Dermis blood vessel endothelial cell (primary cell): Measurements from ENCODE around the gene B4GALNT4. TPM values are rescaled to one million over a fixed set of nuclear protein-coding genes. Genes with fewer than 3 reads are reported as not detected.
"Not testable (repeated sequence)": the region's sequence is repeated elsewhere in the genome, so short reads cannot be mapped to it uniquely, and the experiment has no call there.

ENCODE experiments used
- DNase-seq: peaks from one replicate; pipeline ENCODE4 v3.0.0; 2010
- total RNA-seq: library from RNA; depleted of rRNA; stranded (reverse); fragments of >200 nt; gene quantifications from 2 replicates; pipeline ENCODE4 v1.2.3, GENCODE V29; 2014

The B4GALNT4 gene
- total RNA-seq, 1 donor from 2014 or later, result 5.6 TPM

DNA sequence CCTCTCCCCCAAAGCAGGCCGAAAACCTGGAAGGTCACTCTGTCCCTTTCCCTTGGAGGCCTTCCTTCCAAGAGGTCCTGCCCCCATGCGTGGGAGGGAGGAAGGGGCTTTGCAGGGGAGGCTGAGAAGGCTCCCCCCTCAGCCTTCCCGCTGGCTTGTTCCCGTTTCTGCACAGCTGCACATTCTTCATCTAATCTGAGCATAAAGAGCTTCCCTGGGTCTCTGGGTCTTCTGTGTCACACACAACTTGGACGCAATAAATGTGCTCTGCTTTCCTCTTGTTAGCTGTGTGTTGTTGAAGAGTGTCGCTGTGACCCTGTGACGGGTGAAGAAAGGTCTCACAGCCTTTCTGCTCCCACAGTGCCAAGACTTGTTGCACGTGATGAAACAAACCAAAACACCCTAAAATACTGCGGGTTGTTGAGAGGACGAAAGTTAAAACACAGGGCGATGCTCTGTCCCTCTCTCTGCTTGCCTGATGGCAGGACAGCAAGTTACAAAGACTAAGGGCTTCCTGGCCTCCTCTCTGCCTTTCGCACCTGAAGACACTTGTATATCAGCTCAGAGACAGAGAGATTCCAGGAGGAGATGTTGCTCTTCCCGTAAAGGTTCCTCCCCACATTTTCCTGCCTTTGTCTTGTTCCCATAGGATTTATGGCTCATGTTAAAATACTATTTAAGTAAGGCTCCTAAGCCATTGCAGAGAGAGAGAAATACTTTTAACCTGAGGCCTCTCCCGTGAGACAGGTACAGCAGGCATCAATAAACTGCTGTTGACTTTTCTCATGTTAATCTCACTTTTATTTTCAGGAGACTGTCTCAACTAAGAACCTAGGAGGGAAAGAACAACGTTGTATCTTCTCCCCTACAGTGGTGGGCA is 33.3 kb upstream of the B4GALNT4 start:
- DNase-seq, result peak; percentile 32

DNA sequence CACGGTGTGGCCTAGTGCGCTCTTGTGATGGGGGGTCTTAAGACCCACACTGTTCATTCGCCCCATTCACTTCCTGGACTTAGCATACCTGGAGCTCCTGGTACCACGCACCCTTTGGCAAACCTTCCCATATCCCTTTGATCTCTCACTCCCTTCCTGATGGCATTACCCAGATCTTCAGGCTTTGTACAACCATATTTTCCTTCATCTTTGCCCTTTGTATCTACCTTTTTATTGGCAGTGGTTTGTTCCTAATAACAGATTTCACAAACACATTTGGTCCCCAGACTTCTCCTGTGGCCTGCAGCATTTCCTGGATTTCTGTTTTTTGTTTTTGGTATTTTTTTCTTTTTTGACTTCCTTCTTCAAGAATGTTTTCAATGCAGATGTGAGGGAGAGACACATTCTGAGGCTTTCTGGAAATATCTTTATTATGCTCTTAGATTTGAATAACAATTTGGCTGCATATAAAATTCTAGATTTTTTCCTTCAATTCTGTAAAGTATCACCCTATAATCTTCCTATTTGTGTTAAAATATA is 32.6 kb upstream of the B4GALNT4 start:
- no peak for DNase-seq

DNA sequence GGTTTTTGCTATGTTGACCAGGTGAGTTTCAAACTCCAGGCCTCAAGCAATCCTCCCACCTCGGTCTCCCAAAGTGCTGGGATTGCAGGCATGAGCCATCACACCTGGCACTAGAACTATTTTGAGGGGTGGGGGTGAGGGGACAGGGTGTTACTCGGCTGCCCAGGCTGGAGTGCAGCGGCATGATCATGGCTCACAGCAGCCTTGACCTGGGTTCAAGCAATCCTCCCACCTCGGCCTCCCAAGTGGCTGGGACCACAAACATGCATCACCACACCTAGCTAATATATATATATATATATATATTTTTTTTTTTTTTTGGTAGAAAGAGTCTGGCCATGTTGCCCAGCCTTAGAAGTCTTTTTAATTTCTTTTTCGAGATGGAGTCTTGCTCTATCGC is 31.6 kb upstream of the B4GALNT4 start:
- DNase-seq, result no peak

DNA sequence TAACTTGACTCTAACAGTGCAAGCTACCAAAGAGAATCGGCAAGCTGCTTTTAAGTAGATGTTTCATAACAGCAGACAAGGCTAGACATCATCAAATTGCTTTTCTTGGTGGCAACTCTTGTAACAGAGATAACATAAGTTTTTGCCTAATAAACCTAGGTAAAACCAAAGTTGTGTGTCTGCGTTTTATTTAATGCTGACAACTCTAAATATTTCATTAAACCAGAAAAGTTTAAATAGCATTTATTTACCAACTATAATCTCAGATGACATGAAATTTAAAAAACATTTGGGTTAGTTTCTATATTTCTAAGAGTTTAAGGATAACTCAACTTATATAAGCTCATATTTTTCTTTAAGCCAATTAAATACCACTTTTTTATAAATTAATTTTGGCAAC is 29.3 kb upstream of the B4GALNT4 start:
- DNase-seq, result no peak

DNA sequence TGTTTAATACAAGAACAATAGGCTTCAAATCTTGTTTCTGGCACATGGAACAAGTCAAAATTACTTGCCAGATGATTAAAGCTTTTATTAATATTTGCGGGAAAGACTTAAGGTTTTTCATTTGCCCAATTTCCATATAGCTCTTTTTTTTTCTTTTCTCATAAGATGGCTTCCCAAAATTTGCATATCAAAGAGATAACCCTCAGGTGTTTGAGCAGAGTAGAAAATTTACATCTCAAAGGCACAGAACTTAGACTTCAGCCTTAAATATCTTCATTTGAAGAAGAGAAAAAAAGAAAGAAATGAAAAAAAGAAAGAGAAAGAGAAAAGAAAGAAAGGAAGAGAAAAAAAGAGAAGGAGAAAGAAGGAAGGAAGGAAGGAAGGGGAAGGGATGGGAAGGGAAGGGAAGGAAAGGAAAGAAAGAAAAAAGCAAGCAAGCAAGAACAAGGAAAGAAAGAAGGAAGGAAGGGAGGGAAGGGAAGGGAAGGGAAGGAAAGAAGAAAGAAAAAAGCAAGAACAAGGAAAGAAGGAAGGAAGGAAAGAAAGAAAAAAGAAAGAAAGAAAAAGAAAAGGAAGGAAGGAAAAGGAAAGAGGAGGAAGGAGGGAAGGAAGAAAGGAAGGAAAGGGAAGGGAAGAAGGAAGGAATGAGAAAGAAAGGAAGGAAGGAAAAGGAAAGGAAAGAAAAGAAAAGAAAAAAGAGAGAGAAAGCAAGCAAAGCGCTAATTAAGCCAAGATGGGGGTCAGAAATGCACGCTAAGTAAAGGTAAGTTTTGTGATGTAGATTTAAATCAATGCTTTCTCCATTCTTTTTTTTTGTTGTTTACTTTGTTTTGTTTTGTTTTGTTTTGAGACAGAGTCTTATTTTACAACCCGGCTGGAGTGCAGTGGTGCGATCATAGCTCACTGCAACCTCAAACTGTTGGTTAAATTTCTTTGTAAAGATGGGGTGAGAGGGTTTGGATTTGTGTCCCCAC is 28.5 kb upstream of the B4GALNT4 start:
- no peak for DNase-seq

DNA sequence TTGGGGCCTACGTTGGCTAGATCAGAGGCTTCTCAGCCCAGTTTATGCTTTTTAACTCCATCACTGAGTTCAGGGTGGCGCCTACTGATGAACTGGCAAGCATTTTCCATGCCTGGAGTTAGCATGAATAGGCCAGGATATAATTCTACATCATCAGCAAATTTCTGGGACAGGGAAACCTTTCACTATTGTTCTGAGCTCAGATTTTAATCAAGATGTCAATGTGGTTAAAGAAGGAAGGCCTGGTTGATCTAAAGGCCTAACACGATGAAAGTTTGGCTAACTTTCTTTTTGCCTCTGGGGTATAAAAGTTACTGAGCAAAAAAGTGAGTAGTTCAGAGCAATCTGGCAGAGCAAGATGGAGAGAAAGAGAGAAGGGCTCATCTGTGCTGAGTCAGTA is 27.0 kb upstream of the B4GALNT4 start:
- no peak for DNase-seq

DNA sequence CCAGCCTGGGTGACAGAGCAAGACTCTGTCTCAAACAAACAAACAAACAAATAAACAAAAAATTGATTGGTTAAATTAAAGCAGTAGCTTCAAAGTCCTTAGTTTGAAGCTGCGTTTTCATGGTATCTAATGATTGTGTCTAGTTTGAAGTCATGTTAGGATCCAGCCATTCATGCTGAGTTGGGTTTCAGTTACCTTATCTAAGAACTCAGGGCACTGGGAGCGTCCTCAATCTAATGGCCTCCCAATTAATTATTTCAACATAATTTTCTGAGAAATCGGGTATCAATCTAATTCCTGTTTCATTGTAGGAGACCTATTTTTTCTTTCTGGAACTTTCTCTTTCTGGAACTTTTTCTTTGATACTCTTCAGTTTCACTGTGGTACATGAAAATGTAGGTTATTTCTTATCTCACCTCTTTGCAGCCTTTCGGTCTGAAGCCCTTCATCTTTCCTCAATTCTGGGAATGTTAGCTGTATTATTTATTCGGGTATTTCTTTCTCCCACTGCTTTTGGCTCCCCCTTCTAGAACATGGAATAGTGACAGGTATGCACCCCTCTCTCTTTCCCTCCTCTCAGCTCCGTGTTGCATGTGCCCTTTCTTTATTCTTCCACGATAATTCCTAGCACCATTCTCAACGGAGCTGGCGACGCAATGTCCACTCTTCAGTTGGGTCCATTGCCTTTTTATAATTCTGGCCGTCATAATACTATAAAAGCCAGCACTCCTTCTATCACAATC is 24.3 kb upstream of the B4GALNT4 start:
- no peak for DNase-seq

DNA sequence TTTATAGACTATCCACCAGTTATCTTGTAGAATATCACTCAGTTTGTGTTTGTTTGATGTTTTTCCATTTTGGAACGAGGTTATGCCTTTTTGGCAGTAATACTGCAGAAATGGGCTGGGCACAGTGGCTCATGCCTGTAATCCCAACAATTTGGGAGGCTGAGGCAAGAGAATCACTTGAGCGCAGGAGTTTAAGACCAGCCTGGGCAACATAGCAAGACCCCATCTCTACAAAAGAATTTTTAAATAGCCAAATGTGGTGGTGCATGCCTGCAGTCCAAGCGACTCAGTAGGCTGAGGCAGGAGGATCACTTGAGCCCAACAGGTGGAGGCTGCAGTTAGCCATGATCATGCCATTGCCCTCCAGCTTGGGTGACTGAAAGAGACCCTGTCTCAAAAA is 22.8 kb upstream of the B4GALNT4 start:
- no peak for DNase-seq

DNA sequence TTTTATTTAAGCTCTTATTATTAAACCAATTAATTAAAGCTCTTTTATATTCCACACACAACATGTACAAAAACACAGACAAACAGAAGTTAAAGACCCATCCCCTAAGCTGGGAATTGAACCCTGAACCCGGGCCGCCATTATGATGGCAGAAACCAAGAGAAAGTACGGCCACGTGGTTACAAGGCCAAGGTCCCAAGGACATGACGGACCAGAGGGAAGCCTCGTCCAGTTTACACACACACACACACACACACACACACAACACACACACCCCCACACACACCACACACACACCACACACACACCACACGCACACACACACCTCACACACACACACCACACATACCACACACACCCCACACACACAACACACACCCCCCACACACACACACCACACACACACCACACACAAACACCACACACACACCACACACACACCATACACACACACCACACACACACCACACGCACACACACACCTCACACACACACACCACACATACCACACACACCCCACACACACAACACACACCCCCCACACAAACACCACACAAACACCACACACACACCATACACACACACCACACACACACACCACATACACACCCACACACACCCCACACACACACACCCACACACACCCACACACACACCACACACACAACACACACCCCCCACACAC is 19.9 kb upstream of the B4GALNT4 start:
- DNase-seq, result not testable (repeated sequence)

DNA sequence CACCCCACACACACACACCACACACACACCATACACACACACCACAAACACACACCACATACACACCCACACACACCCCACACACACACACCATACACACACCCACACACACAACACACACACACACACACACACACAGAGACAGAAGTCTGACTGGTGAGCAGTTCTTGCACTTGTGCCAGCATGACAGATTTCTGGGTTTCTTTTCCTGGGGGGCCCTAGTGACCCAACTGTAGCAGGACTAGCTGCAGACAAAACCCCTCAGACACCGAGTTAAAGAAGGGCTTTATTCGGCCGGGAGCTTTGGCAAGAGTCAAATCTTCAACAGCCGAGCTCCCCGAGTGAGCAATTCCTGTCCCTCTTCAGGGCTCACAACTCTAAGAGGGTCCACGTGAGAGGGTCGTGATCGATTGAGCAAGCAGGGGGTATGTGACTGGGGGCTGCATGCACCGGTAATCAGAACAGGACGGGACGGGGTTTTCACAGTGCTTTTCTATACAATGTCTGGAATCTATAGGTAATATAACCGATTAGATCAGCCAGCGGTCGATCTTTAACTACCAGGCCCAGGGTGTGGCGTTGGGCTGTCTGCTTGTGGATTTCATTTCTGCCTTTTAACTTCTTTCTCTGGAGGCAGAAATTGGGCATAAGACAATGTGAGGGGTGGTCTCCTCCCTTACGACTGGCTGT is 19.1 kb upstream of the B4GALNT4 start:
- not testable (repeated sequence) for DNase-seq

DNA sequence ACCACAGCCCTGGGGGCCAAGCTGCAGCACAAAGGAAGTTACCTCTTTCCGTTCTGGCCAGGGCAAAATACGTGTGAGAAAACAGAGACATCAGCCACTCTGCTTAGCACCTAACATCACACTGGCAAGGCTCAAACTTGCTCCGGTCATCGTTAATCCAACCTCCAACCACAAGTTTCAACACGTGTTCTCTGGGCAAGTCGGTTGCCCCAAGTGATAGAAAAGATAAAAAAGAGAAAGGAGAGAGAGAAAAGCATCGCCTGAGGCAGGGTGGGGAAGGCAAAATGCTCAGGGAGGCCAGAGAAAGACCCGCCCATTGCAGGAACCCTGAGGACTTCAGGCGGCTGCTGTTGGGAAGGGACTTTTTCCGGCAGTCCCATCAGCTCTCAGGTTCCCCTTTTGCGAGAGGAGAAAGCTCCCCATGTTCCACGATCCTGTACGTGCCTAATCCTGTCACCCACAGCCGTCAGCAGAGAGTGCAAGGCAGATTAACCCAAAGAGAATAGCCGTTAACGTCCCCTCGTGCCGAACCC is 18.5 kb upstream of the B4GALNT4 start:
- no peak for DNase-seq

DNA sequence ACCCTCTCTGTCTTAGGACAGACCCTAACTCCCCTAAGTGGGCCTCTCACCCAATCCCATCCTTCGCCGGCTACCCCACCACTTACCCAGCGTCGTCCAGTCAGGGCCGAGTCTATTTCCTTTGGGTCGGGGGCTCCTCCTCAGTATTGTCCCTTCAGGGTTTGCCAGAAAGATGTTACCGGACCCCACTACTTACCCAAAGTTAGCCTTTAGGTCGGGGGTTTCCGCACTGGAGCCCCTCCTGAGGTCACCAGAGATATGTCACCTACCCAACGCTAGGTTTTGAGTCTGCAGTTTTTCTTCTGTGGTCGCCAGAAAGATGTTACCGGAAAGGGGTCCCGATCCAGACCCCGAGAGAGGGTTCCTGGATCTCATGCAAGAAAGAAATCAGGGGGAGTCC is 17.9 kb upstream of the B4GALNT4 start:
- no peak for DNase-seq

DNA sequence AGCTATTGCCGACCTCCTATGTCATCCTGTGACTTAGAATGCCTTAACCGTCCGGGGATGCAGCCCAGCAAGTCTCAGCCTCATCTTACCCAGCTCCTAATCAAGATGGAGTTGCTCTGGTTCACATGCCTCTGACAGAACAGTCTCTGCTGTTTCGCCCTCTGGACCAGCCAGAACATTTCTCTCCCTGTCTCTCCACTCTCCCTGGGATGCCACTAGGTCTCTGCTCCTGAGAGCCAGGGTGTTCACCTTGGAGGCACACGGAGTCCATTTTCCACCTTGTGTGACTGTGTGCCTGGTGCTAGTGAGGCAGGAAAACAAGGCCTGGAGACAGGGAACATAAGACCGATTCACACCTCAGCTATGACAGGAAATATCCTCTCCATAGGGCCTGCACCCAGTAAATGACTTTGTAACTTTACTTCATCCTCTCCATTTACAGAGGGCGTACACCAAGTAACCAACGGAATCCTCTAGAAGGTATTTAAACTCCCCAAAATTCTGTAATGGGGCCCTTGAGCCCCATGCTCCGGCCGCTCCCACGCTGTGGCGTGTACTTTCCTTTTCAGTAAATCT is 16.8 kb upstream of the B4GALNT4 start:
- no peak for DNase-seq

DNA sequence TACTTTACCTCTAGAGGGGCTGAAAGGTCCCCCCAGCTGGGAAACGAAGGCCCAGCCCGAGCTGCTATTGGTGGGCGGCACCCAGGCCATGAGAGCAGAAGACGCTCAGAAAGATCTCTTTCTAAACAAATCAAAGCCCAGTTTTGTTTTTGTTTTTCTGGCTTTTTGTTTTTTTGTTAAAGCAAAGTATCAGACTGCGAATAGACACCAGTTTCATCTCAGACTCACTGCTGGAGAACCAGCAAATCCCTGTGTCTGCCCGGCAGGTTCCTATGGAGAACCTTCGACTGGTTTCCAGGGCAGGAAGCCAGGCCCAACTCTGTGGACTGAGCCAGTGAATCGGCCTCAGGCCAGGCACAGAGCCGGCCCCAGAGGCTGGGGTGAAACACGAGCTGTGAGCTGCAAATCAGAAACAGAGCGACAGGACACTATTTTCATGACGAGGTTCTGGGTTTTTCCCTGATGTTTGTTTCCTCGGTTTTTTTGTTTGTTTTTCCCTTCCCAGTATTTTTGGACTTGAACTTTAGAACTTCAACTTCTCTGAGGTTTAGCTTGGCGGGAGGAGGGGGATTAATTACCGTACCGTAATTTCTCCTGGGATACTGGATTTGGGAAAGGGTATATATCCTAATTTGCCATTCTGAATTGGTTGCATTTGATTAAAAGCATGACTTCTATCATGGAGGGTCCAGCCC is 16.0 kb upstream of the B4GALNT4 start:
- peak; percentile 55 for DNase-seq

DNA sequence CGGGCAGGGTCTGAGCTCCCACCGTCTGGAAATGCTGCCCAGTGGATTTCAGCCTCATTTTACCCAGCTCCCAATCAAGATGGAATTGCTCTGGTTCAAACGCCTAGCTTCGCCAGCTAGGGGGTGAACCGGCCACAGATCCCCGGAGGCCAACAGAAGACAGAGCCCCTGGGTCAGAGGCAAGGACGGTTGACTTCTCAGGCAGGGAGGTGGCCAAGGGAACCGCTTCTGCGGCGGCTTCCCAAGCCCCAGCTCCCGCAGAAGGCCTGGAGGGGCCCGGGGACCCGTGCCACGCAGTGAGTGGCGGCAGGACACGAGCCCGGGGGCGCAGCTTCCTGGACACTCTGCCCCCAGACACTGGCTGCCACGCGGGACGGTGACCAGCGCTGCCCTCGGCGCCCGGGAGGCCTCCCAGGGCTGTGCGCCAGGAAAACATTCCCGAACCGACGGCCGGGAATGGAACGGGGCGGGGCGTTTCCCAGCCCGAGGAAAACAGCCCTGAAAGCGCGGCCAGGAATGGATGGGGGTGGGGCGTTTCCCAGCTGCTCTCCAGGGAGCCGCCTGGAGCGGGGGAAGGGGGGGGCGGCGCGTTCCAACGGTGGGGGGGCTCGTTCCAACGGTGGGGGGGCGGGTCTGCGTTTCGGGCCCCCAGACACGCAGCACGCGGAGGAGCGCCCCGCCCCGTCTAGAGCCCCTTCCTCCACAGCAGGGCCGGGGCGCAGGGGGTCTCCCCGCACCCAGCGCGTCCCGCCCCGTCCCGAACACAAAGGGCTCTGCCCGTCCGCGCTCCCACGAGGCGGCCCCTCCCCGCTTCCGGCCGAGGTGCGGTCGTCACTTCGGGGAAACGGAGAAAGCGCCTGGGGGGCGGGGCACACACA is 13.5 kb upstream of the B4GALNT4 start:
- peak; percentile 96 for DNase-seq

DNA sequence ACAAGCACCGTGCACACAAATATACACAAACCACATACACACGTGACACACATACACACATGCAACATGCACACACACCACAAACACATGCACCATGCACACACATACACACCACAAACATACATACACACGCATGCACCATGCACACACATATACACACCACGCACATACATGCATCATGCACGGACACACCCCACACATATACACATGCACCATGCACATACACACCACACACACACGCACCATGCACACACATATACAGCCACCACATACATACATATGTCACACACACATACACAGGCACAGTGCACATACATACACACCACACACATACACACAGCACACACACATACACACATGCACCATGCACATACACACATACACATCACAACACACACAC is 12.7 kb upstream of the B4GALNT4 start:
- DNase-seq, result no peak

DNA sequence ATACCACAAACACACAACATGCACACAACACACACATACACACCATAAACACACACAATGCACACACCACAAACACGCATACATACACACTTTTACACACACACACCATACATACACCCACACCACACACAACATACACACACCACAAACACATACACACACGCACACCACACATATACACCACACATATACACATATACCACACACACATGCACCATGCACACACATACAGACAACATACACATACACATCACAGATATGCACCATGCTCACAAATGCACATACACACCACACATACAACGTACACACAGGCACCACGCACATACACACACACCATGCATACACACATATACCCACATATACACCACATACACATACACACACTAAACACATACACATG is 11.7 kb upstream of the B4GALNT4 start:
- no peak for DNase-seq

DNA sequence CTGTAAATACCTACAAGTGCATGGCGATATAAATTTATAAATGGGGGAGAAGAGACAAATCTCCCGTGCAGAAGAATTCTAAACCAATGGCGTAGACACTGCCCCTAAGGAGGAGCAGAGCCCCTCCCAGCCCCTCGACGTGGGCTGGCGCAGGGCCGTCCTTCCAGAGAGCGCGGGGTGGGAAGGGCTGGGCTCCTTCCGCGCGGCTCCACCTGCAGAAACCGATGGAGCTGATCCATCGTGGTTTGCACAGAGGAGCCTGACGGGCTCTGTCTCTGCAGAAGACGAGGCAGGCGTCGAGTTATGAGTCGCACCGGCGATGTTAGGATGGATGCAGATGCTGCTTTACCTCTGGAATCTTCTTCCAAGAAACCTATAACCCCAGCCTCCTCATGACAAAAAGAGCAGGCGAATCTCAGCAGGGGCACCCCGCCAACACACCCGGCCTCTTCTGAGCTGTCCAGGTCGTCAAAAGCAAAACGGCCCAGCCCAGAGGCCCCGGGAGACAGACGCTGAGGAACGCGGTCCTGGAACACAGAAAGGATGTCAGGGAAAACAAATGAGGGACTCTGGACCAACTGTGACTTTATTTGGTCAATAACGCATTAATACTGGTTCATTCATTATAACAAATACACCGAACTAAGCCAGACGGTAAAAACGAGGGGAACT is 11.0 kb upstream of the B4GALNT4 start:
- no peak for DNase-seq
